HG02840 (cell line): Measurements from ENCODE around the gene FAM13A.

Experiments
- ATAC-seq: cut with Tn5 transposase; IDR thresholded peaks from one replicate; pipeline ENCODE4 v1.9.1; 2021; ENCODE audit warnings: mild to moderate bottlenecking, moderate library complexity, moderate number of reproducible peaks; ENCODE audit not compliant: unreplicated experiment, low FRiP score

FAM13A gene

DNA sequence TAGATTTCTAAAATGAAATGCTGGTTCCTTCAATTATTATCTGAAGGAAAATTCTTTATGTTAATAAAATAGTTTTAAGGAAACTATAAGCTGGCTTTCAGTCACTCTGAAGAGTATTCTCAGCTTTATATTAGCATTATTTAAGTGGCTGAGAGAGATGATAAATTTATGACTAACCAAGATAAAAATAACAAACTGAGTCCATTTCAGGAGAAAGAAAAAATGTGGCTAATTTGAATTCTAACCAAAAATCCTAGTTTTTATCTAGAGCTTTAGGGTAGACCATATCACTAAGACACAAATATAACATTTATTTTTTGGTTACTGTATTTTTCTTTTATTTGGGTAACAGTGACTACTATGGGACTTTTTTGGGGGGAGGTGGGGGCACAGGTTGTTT, 299.9 kb downstream of the FAM13A start:
- no peak for ATAC-seq

- ATAC-seq = no peak
Observed at GRCh38 chr4:88756149-88756548, 300.8 kb downstream of the FAM13A start.

- ATAC-seq = no peak
Observed at GRCh38 chr4:88755454-88755853, 301.5 kb downstream of the FAM13A start.

DNA sequence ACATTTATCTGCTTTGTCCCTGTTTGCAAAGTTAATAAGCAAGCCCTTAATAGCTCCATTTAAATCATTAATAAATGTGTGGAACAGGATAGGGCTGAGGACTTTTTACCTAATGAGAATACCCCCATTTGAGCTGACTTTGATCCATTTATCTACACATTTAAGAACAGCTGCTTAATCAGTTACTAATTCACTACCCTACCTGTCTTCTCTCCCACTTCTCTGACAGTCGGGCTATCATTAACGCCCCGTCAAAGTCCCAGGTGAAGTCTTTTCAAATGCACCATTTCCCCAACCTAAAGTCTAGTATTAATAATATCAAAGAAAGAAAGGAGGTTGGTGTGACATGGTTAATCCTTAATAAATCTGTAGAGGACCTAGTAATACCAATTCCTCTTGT, 302.2 kb downstream of the FAM13A start:
- no peak for ATAC-seq

- no peak for ATAC-seq
Observed at GRCh38 chr4:88753658-88754571, 303.1 kb downstream of the FAM13A start.

DNA sequence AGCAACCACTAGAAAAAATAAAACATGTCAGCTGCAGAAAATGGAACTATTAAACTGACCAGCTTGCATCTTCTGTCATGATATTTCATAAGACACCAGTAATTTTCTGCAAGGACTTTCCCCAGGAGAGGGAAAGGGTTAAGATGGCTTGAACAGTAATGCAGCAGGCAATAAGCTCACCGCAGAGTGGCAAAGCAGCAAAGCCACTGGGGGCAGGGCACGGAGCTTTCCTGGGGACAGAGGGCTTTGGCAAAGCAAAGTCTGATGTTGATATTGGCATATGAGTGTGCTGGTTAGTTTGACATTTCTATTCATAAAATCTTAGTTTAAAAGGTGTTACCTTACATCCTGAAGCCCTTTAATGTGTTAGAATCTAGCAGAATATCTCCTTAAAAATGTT, 304.2 kb downstream of the FAM13A start:
- no peak for ATAC-seq

DNA sequence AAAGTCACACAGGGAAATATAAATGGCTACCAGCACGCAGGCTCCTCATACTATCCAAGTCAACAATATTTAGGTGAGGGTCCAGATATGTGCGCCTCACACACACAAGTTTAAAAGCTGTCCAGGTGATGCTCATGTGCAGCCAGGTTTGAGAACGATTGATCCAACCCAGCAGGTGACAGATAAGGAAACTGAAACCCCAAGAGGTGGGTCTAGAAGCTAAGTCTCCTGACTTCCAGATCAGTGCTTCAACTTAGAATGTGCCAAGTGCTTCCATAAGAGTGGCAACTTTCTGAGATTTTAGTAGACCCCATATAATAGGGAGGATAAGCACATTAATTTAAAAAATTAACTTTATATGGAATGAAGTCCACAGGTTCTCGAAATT, 304.9 kb downstream of the FAM13A start:
- ATAC-seq = no peak

DNA sequence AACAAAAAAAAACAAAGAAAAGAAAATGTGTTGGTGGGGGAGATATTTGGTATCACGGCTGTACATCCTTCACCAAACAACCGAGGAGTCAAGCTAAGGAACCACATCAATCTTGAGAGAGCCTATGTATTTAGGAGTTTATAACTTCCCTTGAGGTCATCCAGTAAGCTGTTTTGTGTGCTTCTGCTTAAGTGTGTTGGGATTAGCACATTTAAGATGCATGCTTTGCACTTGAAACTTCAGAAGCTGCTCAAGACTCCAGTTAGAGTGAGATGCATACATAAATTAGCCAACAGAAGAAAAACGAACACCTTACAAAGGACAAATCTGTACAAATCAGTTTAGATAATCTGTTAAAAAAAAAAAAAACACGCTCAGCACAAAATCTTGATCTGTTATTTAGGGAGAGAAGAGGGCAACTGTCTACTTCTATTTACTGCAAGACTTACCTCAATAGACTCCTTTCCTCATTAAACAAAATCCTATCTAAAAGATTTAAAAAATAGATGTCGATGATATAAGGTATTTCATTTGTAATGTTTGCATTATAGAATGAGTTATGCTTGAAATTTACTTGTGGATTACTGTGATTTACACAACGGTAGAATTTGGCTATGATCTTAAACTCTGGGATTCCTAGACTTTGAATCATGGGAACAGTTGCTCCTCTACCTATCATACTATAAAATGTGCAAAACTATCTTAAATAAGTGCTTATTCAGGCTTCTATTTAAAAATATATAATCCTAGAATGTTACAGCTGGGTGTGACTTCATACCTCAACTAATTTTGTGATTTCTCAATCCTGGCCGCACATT, 305.5 kb downstream of the FAM13A start:
- no peak for ATAC-seq

DNA sequence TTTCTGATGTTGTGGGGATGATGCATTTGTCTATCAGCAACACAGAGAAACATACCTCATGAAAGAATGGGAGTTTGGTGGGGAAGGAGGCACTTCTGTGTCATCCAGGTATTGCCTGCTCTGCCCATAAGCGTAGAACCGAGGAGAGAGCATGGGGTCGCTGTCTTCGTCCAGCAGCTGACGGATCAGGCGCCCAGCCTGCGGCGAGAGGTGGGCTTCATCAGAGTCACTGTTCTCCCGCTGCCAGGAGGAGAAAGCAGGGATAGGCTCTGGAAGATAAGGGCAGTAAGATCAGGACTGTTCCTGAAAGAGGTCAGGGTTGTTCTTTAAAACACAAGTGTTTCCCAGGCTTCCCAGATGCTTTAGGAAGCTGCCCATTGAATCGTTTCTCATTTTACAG, 306.6 kb downstream of the FAM13A start:
- no peak for ATAC-seq

GRCh38 chr4:88747351-88747750, 309.6 kb downstream of the FAM13A start:
- ATAC-seq = no peak

DNA sequence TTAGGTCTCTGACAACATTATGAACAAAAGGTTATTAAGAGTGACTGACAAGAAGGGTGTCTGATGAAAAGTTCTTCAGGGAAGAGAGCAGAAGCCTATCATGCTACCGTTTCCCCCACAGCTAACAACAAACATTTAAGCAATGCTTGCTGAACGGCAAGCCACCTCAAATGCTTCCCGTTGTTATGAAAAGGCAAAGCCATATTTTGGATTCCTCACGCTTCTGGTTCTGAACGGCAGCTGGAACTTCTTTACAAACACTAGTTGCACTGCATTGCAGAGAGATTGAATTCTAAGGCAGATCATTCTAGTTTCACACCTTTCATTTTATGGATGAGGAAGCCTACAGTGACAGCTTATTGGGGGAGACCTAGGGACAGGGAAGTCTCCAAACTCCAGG, 310.8 kb downstream of the FAM13A start:
- no peak for ATAC-seq

DNA sequence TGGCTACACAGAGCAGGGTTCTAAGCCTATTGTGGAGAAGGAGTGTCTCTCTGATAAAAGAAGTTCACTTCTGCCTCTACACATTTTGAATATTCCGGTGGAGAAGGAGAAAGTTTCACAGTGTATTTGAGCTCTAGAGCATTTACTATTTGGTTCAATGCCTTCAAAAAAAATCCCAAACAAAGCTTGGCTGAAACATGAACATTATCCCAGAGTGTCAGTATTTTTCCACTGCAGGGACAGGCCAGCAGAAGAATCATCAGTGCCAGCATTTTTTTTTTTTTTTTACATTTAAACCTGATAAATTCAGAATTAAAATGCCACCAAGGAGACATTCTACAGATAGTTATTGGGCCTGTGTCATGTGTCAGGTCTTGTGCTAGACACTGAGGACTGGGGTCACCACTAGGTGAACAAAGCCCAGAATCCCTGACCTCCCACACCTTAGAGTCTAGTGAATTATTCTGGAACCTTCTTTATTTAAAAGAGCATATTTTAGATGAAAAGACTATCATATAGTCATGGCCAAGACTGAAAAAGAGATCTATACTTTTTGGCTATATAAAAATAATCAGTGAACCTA, 311.3 kb downstream of the FAM13A start:
- ATAC-seq = no peak

- ATAC-seq = no peak
Observed at GRCh38 chr4:88745175-88745574, 311.8 kb downstream of the FAM13A start.

- ATAC-seq = no peak
Observed at GRCh38 chr4:88744609-88745008, 312.4 kb downstream of the FAM13A start.

- no peak for ATAC-seq
Observed at GRCh38 chr4:88743696-88744095, 313.3 kb downstream of the FAM13A start.

DNA sequence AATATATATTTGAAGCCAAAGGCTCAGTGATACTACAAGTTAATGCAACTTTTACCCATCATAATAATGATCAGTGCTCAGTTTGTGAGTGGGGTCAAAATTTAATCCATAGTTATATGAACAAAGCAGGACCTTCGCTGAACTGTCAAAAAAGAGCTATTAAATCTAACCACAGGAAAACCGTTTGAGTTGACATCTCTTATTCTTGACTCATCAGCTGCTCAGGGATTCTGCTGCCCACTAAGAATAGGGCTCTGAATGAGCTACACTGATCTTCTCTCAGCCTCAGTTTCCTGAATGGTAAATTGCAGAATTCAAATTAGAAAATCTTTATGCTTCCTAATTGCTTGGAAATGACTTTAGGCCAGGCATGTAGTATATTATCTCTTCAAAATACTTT, 314.4 kb downstream of the FAM13A start:
- ATAC-seq = no peak

DNA sequence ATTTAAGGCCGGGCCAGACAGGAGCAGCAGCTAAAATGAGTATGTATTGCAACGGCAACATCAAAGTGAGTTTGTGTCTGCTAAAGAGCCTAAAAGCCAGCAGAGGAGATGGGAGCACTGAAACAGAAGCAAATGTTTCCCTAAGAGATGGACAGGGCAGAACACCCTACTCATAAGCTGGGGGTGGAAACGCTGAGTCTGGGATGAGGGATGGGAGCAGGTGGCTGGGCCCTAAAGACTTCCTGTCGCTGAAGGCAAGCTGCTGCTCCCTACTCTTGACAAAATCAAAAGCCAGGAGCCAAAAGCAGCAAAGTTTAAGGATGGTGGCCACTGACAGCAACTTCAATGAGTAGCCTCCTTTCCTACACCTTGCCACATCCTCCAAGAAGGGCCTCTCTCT, 318.8 kb downstream of the FAM13A start:
- ATAC-seq = no peak

- ATAC-seq = peak; percentile 88
Observed at GRCh38 chr4:88737307-88737941, 319.6 kb downstream of the FAM13A start.

DNA sequence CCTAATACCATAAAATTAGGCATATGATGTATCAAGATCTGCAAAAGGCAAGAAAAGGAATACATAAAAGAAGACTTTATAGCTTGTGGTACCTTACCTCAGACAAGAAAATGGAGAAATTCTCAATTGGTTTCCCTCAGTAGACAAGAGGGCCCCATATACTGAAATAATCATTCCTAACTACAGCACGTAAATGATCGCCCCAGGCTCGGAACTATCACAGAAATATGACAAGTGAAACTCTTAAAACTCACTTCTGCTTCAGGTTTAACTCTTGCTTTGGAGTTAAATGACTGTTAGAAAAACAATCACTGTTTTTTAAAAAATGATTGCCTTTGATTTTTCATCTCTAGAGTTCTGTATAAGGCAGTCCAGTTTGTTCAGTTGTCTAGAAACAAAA, 320.7 kb downstream of the FAM13A start:
- no peak for ATAC-seq

GRCh38 chr4:88735564-88735963, 321.4 kb downstream of the FAM13A start:
- ATAC-seq = no peak
